ENCODE data around the gene KAZN.
A peak's percentile ranks its signal among the peaks of the same experiment; 100 is the strongest.

The KAZN gene

DNA sequence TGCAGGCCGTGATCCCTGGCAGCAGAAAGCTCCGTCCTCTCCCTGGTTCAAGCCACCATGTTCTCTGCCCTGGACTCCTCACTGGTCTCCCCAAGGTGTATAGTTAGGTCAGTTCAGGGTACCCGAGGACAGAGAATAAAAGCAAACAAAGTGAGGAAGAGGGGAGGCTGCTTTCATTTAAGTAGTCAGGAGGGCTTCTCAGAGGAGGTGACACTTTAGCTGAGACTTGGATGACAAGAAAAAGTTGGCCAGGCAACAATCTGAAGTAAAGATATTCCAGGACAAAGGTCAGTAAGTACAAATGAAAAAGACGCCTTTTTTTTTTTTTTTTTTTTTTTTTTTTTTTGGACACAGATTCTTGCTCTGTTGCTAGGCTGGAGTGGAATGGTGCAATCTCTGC lies 297.2 kb downstream of the KAZN start:
- no peak for DNase-seq

DNA sequence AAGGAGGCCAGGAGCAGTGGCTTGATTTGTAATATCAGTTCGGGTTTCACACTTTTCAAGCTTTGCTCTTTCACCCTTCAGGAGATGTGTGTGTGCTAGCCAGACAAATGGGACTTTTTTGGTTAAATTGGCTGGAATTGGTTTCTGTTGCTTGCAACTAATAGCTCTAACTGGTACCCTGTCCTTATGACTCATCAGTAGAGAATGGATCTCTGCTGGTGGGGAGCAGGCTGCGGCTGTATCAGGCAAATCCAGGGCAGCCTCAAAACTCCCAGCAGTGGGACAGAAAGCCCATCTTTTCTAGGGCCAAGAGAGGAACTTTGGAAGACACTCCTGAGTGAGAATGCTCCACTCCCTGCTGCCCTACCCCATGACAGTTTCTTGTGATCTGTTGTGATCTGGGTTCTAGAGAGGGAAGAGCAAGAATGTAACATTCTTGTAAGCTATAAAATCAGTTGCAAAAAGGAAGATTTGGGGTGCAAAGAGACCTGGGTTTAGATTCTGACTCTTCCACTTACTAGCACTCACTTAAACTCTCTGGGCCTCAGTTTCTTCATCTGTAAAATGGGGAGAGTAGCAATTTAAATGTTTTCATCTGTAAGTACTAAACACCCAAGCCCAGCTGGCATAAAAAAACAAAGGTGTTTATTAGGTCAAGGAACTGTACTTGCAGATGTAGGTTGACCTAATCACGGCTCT lies 298.0 kb downstream of the KAZN start:
- no peak for DNase-seq

DNA sequence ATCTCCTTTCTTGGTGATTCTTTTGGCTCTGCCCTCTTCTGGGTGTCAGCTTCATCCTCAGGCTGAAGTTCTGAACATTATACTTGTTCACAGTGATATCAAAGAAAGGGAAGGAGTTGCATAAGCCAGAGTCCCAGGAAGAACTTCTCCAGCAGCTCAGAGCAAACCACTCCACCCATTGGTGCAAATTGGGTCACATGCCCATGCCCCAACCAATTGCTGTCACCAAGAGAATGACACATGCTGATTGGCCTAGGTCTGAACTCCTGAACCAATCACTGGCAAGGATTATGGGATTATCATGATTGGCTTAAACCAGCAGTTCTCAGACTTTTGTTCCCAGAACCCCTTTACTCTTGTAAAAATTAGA lies 298.6 kb downstream of the KAZN start:
- DNase-seq, result no peak

DNA sequence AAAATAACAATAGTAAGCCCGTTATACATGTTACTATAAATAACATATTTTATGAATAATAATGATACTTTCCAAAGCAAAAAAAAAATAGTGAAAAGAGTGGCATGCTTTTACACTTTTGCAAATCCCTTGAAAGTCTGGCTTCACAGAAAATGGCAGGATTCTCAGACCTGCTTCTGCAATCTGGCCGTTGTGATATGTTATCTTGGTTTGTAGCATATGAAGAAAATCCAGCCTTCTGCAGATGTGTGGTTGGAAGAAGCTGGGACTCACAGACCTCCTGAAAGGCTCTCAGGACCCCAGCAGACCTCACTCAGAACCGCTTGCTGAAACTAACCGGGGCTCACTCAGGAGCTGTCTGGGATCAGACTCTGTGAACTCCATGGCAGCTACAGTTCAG lies 299.1 kb downstream of the KAZN start:
- no peak for DNase-seq

DNA sequence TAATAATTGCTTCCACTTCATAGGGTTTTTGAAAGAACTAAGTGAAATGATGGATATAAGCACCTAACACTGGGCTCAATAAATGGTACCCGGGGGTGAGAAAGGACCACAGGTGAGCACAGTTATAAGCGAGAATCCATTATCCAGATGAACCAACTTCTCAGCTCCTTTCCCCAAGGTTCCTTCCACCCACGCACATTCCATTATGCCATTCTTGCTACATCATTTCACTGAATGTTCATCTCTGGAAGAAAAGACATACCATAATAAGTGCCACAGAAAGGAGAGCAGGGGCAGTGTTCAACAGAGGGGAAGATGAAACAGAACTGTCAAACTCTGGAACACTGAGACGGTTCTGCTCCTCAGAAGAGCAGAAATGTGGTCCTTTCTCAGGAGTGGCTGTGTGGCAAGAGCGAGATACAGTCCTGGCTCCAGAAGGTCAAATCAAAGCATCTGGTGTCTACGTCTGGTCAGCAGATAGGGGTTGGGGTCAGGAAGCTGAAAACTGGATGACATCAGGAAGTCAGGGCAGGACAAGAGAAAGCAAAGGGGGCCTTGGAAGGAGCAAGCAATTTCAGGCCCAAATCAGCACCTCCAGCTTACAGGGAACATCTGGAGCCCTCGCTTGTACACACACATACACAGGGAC lies 299.6 kb downstream of the KAZN start:
- DNase-seq, result no peak

DNA sequence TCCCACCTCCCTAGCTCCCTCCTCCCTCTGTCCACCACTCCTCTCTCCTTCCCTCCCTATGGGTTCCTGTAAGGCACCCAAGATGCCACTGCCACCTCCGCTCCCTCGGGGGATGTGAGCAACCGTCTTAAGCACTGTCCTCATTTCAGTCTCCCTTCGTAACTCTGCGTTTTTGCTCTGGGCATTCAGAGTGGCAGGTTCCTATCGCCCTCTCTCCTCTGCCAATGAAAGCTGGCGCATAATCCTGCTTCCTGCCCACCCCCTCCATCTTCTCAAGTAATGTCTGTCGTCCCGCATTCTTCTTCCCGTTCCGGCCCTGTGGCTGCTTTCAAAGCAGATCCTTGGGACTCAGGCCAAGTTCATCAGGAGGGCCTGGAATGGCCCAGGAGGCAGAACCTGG lies 301.2 kb downstream of the KAZN start:
- no peak for DNase-seq

DNA sequence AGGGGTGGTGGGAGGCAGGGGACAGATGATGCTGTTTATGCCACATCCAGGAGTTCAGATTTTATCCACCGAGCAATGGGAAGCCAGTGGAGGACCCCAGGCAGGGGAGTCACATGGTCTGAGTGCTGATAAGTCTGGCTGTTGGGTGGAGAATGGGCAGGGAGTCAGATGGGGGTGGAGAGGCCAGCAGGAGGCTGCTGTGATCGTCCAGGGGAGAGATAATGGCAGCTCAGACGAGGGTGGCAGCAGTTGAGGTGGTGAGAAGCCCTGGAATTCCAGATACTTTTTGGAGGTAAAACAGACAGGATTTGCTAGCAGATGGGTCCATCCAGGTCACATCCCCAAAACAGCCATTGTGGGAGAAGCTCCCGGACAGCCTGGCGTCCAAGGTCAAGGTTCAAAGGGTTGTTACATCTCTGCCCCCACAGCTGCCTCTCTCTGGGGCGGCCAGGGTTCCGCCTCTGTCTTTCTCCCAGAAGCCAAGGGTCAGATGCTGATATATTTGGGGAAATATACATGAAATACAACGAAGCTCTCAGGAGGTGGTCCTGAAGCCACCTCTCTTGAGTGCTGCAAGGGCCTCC lies 303.0 kb downstream of the KAZN start:
- DNase-seq, result no peak

DNA sequence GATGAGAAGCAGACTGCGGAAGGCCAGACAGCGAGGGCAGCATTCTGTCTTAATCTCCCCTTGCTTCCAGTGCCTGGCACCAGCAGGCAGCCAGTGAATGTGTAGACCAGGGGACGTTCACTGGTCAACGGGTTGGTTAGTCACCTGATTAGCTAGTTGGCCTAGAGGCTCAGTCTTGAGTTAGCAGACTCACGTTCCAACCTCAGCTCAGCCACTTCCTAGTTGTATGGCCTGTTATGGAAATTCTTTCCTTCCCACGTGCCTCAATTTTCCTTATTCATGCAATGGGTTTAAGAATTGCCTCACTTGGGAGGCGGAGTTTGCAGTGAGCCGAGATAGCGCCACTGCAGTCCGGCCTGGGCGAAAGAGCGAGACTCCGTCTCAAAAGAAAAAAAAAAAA lies 305.4 kb downstream of the KAZN start:
- no peak for DNase-seq

DNA sequence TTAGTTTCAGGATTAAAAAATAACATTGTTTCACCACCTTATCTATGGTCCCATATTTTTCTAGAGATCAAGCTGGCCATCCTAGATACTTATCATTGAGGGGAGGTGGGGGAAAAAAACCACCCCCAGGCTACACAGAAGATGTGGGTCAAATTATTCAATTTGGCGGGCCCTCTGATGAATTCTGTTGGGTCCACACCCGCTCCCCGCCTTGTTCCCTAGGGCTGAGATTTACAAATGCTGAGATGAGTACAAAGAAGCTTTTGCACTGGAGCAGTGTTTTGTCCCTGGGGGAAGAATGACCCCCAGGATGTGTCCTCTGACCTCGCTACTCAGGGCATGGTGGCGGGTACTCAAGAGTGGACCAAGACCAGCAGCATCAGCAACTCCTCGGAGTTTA lies 308.2 kb downstream of the KAZN start:
- no peak for DNase-seq

DNA sequence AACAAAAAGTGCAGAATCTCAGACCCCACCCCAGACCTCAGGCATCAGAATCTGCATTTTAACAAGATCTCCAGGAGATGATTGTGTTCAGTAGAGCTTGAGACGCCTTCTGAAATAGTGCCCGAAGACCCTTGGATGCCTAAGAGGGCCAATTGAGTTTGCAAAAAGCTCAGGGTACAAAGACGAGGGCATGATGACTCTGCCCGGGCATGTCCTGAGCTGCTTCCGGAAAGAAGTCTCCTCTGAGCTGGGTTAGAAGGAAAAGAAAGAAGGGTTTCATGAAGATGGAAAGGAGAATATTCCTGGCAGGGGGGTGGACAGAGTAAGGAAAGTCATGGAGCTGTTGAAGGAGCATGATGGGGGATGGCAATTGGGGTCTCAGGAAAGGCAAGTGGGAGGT lies 308.9 kb downstream of the KAZN start:
- no peak for DNase-seq

DNA sequence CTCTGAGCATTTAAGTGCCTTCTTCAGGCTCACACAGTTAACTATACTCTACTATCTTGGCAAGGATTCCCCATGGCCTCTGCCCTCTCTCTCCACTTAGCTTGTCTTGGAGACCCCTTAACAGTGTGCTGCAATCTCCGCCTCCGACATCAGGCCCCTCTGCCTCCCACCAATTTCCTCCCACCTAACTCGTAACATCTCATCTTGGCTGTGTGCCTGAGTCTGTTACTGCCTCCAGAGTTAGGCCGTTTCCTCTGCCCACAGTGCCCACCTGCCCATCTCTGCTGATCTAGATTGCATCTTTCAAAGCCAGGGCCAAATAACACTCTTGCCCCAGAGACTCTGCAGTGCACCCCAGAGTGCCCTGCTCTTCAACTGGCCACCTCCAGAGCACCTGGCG lies 310.8 kb downstream of the KAZN start:
- no peak for DNase-seq

DNA sequence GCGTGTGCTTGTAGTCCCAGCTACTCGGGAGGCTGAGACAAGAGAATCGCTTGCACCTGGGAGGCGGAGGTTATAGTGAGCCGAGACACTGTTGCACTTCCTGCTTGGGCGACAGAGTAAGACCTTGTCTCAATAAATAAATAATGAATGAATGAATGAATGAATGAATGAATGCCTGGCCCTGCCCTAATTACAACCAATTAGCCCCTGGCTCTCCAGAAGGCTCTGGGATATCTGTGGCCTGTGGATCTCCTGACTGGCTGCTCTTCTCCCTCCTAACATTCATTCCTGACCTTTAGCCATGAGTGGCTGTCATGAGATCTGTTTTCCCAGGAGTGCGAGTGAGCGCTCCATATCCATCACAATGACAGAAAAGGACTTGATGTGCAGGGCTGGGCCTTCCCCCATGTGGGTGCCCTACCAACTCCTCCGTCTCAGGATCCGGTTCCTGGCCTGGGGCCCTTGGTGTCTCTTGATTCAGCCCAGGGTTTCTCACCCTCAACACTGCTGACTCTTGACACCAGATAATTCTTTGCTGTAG lies 311.5 kb downstream of the KAZN start:
- DNase-seq, result no peak

DNA sequence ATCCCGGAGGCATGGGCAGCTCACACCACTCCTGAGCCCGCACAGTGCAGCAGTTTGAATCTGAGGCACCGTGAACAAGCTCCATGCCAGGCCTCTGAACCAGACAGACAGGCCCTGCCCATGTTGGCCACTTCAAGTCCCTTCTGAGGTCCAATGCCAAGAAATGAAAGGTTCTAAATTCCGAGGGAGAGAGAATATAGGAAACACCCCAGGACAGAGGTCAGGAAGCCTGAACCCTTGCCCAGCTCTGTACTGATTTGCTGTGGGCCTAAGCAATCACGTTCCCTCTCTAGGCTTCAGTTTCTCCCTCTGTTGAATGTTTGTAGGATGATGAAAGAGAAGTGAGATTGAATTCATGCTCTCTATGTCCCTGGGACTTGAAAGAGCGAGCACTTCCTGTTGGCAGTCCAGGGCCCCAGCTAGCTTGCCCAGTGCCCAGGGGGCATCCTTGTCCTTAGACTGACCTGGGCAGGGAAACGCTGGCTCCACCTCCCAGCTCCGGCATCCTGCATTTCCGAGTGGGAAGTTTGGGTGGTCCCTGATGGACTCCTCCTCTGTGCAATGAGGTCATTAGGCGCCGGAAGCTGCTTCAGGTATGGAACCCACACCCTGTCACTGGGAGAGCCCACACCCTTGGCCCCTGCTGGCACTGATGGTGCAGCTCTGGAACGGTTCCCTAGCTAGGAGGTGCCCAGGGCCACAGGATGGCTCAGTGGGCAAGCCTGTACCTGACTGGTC lies 312.7 kb downstream of the KAZN start:
- no peak for DNase-seq

DNA sequence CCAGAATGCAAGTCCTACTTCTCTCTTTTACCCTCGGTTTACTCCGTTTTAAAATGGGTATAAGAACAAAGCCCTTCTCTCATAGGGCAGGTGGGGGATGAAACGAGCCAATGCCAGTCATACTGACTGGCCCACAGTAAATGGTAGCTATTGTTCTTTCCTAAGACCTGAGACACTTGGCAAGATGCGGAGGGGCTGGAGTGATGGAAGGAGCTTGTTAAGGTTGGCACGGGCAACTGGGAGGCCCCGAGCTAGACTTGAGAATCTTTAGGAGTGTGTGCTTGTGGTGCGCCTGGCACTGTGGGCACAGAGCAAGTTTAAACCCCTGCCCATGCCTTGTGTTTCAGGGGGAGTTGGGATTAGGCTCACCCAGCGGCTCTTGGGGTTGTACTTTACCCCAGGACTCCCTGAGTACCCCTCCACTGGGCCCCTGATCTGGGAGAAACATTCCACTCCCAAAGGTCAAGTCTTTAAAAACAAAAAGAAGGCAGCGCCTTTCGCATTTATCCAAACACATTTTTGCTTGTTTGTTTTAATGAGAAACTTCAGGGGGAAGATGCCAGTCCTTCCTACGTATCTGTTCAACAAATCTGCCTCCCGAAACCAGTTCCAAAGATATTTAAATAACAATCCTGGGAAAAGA lies 314.5 kb downstream of the KAZN start:
- no peak for DNase-seq

DNA sequence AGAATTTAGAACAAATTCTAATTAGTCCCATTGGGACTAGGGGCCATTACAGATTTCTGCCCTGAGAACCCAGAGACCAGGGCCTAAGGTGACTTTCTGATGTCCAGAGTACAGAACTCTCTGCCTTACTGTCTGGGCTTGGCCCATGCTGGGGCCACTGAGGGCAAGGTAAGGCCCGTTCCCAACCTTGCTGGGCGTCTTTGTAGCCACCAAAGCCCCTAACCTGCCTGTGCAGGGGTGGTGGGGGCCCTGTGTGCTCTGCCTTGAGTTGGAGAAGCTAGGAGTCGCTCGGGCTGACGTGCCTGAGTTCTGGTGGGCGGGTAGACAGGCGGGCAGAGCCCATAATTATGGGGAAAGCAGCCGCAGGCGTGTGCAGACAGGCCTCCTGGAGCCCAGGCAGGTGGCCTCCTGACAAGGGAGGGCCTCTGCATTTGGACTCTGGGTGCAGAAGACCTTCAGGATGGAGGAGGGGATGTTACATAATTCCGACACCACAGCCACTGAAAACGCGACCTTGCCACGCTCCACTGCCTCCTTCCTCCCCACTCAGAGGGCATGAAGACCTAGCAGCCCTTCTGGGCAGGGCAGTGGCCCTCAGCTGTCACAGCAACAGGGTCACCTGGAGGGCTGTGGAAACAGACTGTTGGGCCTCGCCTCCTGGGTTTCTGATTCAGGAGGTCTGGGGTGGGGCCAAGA lies 315.1 kb downstream of the KAZN start:
- DNase-seq, result no peak

DNA sequence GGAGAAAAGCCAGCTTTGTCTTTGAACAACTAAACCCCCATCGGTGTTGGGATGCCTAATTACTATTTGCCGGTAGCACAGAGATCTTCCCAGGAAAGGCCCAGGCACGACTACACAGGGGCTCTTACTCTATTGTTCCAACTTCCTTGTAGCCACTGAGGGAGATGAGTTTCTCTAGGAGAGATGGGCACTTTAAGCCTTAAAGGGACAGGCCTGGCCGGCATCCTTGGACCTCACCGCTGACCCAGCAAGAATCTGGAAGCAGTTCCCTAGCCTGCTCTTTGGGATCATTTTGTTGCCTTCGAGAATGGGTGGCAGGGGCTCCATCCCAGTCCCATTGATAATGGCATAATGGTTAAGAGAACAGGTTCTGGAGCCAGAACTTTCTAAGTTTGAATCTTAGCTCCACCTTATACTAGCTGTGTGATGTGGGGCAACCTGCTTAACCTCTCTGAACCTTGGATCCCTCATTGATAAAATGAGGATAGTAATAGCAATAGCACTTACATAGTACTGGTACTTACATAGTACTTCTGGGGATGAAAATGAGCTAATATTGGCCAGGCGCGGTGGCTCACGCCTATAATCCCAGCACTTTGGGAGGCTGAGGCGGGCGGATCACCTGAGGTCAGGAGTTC lies 316.0 kb downstream of the KAZN start:
- DNase-seq, result no peak

DNA sequence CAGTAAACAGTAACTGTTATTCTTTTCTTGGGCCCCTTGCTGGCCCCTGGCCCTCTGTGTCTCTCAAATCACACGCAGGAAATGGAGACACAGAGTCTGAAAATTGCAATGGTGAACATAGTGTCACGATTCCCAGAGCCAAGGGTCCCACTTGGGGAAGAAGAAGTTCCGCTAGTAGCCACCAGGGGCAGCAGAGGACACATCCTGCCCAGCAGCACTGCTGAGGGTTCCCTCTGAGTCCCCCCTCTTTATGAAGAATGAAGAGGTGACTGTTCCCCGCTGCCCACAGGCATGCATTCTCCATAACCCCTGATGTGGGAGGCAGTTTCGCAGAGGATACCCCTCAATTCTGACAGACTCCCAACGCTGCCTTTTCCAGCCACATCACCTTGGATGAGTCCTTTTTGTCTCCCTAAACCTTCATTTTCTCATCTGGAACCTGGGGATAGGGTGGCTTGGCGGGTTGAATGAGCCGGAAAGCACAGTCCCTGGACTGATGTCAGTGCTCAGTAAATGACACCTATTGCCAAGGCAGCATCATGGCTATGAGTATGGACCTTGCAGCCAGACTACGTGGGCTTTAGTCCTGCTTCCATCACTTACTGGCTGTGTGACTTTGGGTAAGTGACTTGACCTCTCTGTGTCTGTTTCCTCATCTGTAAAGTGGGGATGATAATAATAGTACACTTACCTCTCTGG lies 317.0 kb downstream of the KAZN start:
- DNase-seq, result peak; percentile 46

DNA sequence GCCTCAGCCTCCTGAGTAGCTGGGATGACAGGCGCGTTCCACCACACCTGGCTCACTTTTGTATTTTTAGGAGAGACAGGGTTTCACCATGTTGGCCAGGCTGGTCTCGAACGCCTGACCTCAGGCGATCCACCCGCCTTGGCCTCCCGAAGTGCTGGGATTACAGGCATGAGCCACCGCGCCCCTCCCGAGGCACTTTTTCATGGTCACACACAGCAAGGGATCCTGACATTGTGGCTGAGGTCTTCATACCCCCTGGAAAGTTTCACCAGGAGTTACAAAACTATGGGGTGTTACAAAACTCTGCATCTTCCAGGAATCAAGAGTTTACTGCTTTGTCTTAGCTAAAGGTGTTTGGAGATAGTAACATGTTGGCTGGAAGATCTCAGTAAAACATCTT lies 320.8 kb downstream of the KAZN start:
- no peak for DNase-seq

DNA sequence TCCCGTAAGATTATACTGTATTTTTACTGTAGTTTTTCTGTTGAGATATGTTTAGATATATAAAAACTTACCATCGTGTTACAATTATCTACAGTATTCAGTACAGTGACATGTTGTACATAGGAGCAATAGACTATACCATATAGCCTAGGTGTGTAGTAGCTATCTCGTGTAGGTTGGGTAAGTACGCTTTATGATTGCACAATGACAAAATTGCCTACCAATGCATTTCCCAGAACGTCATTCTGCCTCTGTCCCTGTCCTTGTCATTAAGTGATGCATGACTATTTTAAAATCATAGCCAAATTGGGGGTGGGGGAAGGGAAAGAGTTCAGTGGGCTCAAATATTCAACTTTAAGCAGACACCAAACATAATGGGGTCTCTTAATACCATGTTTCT lies 321.3 kb downstream of the KAZN start:
- DNase-seq, result no peak

DNA sequence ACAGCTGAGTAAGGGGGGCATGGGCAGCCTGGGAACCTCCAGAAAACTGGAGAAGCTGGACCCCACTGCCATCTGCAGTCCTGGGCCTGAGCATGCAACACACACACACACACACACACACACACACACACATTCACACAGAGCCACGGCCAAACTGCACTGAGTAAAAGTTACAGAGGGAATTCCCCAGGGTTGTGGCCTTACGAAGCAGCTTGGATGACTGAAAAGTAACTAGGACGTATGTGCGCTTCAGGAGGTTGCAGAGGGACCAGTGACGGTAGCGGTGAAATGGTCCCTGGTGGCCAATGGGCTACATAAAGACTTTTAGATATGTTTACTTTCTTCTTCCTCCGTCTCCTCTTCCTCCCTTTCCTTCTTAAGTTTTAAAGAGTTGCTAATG lies 322.6 kb downstream of the KAZN start:
- DNase-seq, result no peak

DNA sequence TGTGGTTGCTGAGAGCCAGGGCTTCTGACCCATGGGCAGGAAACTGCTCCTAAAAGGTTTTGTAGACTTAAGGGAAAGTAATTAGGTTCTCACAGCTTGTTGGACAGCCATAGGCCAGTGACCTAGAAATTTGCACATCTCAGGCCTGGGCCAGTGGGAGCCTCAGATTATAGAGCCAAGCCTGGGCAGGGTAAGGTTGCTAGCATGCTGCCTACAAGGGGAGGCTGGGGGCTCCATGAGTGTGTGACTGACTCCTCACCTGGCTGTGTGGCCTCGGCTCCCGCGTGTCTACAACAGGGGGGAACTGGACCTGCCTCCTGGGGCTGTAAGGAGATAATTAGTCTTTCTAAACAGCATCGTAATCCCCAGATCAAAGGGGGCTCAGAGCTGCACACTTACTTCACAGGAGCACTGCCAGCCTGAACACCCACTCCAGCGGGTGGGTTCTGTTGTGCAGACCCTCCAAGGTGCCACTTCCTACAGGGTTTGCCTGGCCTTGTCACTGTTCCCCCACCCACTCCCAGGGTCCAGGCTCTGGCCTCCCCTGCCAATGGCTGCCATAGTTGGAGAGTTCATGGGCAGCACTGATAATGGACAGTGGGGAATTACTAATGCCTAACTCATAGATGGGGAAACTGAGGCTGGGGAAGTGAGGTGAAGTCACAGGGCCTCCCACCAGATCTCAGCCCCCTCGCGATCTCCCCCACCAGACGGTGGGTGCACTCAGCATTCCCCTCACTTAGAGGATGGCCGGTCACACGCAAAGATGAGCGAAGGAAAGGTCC lies 324.6 kb downstream of the KAZN start:
- no peak for DNase-seq

Data from activated T-cell treated with anti-CD3 and anti-CD28 coated beads, Interleukin-2, amount 50 U/mL, for 1 hour (primary cell).